Left renal pelvis (tissue), 4 donors: ENCODE measurements around the gene PNPLA2. TPM values are rescaled to one million over a fixed set of nuclear protein-coding genes. Genes with fewer than 3 reads are reported as not detected.

Experiments used
- DNase-seq, 4 donors: peaks; one replicate each; pipeline ENCODE4 v3.0.0-alpha.2; 2013; ENCODE audit warnings: low read depth in 4 of 4, low spot score in 3 of 4
- polyA plus RNA-seq, 4 donors: library from polyadenylated mRNA; unstranded; fragments of 120-200 nt; gene quantifications; one replicate each; pipeline ENCODE4 v1.2.1, GENCODE V29; 2013; ENCODE audit not compliant: insufficient read length in 4 of 4

The PNPLA2 gene
- polyA plus RNA-seq, 4 donors, result 30.5 to 92.4 (median 44.1) TPM

DNA sequence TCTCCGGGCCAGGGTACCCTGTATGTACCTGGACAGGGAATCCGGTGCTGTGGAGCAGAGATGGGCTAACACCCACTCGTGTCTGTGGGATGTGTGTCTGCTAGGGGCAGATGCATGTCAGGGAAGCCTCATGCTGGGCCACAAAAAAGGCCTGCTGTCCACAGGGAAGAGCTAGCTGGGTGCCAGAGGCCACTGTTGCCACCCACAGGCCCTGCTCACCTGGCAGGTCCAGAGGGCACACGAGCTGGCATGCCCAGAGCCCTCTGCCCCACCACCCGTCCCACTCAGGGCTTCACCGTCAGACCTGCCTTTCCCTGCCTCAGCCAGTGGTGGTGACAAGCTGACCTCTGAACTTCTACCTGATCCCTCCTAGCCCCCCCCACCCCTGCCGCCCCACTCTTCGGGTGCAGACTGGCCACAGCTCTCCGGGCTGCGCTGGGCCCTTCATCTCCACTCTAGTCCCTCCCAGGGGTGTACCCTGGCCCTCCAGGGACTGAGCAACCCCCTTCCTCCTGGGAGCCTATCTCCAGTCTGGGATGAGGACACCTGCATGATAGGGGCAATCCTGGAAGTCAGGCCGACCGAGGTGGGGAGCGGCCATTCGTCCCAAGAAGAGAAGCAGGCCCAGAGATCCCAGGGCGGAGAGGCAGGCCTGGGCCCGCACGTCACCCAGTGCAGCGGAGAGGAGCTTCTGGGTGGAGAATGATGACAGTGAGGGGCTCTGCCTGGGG, 22.0 kb upstream of the PNPLA2 start:
- no peak for DNase-seq

DNA sequence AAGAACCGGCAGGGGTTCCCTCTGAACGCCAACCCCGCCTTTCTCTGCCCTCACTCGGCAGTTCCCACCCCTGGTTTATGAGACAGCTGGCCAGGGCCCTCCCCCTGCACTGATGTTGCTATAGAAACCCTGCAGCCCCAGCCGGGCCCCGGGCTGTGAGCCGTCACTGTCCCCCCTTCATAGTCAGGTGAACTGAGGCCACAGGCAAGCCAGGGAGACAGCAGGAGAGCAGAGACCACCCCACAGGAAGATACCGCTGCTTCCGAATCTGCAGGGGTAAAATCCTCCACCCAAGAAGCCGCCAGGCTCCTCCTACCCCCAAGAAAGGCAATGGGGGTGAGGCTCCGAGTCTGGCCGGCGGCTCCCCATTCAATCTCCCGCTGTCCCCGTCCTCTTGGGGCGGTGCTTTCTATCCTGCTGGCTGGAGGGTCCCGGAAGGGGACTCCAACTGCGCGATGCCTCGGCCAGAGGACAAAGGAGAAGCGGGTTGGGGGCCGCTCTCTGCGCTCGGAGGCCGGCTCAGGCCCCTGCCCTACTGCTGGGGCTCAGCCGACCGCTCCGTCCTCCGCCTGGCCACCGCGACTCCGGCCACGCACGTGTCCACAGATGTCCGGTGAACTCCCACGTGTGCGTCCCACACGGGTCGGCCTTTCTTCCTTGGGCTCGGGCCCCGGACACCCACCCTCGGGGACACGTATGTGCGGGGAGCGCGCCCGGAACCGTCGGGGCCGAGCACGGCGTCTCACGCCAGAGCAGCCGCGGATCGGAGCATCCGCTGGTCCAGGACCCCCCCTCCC, 21.2 kb upstream of the PNPLA2 start:
- peak in 2 of 4 donors; percentile 61 to 68 for DNase-seq

DNA sequence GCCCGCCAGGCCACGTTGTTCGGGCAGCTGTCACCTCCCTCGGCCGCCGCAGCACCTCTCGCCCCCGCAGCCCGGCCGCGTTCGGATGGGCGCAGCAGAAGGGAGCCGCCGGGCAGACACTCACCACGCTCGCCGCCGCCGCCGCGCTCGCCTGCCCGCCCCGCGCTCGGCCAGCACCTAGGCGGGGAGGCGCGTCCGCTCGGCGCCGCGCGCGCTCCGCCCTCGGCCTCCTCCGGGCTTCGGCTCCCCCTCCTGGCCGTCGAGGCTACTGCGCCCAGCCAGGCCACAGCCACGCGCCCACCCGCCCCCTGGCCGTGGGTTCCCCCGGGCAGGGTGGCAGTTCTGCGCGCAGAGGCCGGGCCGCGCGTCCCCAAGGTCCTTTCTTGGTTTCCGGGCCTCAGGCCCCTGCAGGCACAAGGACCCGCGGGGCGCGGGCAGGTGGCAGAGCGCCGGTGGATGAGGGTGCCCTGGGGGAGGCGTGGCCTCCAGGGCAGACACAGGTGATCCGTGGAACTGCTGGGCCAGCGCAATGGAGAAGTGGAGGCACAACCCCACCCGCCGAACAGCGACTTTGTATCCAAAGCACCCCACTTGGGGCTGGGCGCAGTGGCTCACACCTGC, 20.5 kb upstream of the PNPLA2 start, which contains the start of gene SLC25A22:
Gene SLC25A22 (minus strand): TSS at position 189 of the 621 bp plus-strand sequence. CDS start 3,275 bp downstream, outside the sequence.
- DNase-seq, result peak in 1 of 4 donors; percentile 66

DNA sequence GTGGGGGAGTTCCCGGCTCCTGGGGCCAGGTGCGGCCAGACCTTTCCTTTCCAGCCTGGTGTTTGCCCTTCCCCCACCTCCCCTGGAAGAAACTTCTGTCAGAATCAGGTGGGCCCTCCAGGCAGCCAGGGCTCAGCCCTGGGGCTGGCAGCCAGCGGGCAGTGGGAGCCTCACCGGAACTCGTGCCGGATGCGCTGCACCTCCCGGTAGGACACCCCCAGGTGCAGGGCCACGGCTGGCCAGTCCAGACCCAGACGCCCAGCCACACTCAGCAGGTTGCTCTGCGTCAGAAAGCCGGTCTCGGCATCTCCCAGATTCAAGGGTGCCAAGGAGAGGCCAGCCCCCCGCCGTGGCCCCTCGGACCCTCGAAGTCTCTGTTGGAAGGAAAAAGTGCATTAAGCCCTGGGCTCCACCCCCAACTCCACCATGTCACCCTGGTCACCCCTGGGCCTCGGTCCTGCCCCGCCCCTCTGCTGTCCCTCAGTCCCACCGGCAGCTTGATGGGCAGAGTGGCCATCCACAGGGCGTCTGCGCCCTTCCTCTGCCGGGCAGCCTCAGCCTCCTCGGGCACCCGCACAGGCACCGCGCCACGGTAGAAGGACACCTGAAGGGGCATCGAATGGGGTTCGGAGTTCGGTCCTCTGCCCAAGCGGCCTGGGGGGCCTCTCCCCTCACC, 18.9 kb upstream of the PNPLA2 start:
- DNase-seq, result no peak

DNA sequence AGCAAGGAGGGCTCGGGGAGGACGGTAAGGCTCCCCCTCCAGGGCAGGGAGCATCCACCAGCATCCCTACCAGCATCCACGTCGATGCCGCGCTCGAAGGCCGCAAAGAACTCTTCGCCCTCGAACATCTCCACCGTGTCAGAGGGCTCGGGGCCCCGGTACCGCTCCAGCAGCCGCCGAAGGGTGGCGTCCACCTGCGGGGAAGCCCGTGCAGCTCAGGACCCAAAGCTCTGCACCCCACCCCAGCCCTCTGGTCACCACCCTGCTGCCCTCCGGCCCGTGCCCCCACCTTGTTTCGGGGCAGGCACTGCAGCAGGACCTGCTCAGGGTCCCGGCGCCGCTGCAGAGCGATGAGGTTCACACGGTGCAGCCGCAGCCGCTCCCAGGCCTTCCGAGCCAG, 18.2 kb upstream of the PNPLA2 start:
- DNase-seq, result no peak

DNA sequence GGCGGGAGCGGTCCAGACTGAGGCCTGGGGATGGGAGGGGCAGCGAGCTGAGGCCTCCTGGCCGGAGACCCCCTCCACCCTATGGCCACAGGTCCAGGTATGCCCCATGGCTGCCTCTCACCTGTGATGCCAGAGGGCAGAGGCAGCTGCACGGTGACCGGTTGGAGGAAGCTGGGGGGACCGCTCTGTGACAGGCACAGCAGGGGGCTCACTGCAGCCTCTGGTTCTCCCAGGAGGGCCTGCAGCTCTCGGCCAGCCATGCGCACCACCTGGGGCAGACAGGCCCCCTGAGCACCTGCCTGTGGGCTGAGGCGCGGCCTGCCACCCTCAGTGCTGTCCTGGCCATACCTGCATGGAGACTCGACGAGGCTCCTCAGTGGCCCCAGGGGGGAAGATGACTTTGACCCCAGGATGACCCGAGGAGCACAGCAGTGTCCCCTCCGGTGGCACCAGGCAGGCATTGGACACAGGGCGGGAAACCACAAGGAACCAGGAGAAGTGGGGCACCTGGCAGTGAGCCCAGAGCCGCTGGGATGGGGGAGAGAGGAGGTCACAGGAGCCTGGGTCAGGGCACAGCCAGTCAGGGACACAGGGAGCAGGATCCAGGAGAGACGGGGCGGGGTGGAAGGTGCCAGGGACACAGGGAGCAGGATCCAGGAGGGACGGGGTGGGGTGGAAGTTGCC, 17.5 kb upstream of the PNPLA2 start:
- no peak for DNase-seq

DNA sequence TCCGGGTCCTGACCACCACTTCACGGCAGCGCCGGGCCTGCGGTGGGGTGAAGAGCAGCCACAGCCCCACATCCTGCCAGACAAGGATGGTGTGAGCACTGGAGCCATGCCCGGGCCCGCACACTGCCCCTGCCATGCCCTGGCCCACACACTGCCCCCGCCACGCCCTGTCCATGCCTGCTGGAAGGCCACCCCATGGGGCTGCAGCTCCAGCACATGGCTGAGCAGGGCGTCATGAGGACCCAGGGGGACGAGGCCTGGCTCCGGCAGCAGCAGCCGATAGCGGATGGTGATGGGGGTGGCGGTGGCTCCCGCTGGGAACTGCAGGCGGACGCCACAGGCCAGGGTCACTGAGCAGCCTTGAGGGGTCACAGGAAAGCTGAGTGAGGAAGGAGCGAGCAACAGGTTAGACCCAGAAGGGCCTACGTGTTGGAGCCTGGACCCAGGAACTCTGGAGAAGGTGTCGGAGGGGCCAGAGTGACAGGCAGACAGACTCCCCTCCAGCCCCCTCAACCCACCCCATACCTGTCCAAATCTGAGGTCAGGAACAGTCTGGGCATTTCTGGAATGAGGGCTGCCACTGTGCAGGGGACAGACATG, 16.6 kb upstream of the PNPLA2 start:
- DNase-seq, result no peak

DNA sequence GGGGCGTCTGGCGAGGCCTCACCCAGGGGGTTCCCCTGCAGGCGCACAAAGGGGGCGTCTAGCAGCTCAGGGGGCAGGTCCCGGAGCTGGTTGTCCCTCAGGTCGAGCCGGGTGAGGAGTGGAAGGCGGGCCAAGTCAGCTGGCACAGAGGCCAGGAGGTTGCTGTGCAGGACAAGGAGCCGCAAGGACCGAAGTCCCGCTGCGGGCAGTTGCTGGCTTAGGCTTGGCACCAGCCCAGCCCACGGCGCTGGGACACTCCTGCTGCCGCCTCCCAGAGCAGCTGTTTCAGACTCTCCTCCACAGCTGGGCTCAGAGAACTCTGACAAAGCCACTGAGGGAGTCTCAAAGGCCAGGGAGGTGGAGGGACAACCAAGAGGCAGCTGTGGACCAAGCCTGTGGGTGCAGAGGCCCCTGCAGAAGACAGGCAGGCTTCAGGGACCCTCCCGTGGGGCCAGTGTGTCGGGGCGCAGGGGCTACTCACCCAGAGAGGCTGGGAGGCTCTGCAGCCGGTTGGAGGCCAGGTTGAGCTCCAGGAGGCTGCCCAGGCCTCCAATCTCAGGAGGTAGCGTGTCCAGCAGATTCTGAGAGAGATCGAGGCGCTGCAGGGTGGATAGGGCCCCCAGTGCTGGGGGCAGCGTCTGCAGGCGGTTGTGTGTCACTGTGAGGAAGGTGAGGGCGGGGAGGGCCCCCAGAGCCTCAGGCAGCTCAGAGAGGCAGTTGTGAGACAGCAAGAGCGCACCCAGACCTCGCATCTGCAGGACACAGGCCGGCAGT, 15.8 kb upstream of the PNPLA2 start:
- no peak for DNase-seq

DNA sequence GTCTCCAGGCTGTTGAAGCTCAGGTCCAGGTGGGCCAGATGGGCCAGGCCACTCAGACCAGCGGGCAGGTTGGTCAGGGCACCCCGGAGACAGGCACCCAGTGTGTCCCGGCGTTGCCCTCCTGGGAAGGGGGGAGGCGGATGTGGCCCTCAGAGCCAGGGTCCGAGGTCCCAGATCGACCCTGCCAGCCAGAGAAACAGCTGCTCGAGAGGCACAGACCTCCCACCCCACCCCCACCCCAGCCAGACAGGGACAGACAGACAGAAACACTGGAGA, 15.3 kb upstream of the PNPLA2 start:
- DNase-seq, result no peak

DNA sequence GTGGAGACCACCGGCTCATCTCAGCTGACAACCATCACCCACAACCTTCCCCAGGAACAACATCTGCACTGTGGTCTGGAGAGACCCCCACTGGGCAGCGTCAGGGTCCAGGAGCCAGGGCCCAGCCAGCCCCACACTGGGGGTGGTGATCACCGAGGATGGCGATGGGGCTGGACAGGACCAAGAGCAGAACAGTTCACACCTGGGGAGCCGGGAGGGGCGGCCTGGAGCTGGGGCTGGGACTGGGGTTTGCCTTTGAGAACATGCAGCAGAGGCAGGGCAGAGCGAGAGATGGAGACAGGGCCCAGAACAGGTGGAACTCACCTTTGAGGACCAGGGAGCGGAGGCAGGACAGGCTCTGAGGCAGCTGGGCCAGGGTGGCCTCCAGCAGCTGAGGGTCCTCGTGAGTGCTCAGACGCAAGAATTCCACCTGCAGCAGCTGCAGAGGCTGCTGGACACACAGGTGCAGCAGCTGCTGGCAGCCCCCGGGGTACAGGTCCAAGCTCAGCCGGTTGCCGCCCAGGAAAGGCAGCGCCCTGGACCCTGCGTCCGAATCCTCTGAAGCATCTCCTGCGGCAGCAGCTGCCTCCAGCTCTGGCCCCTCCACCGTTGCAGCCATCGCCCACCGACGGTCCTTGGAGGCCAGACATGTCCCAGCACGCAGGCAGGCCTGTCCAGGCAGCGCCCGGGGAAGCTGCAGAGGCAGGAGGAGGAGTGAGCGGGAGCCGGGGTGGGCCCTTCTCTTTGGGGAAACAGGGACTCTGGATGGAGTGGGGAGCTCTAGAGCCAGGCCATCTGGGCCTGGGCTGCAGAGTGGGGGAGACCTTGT, 14.7 kb upstream of the PNPLA2 start:
- no peak for DNase-seq

DNA sequence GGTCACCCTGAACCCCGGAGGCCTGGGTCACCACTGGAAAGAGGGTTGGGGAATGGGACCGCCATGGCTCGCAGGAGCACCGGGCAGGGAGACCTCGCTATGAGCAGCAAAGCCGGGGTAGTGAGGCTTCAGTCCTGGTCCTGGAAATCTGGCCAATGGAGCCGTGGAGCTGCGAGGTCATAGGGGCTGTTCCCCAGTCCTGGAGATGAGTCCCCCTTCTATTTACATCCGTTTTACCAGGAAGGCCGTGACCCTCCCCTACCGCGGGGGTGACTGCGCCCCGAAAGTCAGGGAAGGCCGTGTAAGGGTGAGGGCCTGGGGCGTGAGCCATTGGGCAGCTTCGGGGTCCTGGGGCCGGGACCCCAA, 14.1 kb upstream of the PNPLA2 start:
- no peak for DNase-seq

DNA sequence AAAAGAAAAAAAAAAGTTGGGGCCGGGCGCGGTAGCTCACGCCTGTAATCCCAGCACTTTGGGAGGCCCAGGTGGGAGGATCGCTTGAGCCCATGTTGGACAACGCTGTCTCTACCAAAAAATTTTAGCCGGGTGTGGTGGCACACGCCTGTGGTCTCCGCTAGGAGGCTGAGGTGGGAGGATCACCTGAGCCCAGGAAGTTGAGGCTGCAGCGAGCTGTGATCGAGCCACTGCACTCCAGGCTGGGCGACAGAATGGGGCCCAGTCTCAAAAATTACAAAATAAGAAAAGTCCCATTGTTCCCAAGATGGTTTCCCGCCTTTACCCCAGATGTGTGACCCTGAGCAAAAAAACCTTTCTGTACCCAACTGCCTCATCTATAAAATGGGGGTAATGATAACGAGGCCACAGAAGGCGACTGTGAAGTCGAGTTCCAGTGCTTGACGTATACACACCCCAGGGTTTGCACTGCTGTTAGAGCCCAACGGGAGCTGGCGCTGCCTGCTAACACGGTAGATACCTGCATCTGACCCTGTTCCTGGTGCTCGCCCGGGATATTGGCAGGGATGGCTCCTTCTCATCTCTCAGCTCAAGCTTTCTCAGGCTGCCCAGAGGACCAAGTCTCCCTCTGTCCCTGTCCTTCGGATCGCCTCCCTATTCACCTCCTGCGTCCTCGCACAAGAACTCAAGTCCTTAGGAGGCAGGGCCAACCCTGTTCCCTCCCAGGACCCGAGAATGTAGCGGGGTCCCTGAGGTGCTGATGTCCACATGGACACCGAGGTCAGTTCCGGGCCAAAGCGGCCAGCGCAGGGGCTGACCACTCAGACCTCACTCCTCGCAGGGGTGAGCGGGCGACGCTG, 10.1 kb upstream of the PNPLA2 start:
- DNase-seq, result no peak

DNA sequence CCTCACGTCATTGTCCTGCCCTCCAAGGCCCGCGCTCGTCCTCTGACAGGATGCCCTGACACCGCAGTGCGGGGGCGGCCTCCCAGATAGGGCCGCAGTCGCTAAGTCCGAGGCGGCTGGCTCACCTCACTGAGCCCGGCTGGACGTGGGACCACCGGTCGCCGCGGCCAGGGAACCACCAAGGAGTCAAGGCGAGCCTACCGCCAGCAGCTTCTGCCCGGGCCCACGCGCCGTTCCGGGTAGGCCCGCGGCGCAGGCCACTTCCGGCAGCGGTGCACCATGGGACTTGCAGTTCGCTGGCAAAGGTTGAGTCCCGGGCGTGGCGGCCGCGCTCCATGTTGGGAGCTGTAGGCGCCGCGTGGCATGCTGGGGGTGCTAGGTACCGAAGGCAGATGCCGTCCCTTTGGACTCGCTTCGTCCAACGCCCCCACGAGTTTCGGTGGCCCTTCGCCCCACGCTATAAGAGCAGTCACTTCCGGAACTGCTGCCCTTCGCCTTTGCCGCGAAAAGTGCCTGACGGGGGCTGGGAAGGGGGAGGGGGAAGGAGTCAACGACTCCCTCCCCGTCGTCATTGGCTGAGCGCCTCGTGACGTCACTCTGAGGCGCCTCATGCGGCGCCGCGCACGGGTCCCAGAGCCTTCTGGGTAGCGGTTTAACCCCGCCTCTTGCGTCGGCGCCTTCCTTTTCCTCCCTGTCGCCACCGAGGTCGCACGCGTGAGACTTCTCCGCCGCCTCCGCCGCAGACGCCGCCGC, 9.3 kb upstream of the PNPLA2 start, which contains the start of gene RPLP2:
Gene RPLP2 (plus strand): TSS at position 681 of the 753 bp plus-strand sequence. CDS start 268 bp downstream, outside the sequence.
- DNase-seq, result peak; percentile 96 to 99 (median 96)

DNA sequence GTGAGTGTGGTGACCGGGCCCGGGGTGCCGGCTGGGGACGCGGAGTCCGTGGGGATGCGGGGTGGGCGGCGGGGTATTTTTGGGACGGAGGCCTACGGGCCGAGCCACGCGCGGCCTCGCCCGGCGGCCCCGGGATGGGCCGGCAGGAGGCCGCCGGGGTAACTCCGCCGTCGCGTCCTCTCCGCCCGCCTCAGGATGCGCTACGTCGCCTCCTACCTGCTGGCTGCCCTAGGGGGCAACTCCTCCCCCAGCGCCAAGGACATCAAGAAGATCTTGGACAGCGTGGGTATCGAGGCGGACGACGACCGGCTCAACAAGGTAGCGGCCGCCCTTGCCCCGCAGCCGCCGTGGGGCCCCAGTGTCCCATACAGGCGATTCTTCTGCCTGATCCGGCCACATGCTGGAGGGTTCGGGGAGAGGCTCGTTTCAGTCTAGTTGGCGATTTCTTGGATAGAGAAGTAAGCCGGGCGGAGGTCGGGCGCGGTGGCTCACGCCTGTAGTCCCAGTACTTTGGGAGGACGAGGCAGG, 8.6 kb upstream of the PNPLA2 start:
- no peak for DNase-seq

DNA sequence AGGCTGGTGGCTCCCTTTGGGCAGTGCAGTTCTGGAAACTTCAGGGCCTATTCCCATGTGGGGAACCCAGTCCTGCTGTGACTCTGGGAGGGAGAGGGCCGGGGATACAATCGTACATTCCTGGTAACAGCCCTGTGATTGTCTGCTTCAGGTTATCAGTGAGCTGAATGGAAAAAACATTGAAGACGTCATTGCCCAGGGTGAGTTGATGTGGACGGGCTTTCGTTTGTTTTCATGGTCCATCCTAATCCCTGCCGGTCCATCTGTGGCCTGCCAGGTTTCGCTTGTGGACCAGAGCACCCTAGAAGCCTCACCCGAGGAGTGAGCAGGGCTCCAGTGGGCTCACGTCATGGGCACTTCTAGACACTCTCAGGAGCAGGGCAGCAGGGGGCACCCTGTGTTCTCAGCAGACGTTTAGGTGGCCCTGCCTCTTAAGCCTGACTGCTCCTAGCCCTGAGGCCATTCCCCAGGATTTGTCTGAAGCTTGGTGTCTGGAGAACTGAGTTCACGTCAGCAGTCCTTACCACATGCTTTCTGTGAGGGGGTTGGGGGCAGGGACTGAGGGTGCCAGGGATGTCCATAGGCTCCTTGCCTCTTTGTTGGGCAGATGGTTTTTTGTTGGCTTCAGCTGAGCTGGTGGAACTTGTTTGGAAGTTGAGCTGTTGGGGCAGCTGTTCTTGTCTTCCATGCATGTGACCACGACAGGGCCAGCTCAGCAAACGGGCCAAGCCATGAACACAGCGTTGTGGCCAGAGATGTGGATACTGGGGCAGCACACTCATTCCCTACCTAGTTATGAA, 7.1 kb upstream of the PNPLA2 start:
- no peak for DNase-seq

DNA sequence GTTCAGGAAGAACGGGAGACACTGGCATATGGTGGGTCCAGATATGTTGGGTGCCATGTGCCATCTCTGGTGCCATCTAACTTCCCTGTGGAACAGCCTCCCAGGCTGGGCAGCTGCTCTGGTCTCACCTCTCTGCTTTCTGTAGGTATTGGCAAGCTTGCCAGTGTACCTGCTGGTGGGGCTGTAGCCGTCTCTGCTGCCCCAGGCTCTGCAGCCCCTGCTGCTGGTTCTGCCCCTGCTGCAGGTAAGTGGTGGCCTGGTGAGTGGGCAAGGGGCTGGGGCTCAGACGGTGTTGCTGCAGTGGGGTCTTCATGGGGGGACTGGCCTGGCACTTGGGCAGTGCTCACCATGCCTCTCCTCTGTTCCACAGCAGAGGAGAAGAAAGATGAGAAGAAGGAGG, 6.3 kb upstream of the PNPLA2 start:
- no peak for DNase-seq
